Effector memory CD4-positive, alpha-beta T cell (primary cell): ENCODE results near the gene MAP3K5.

Experiments
- DNase-seq, 3 donors: peaks; one replicate each; pipeline ENCODE4 v3.0.0-alpha.2; 2020
- H3K27ac ChIP-seq: 2 replicates; pipeline ENCODE4 v1.7.0; 2013; ENCODE audit warnings: mild to moderate bottlenecking, low read length, moderate library complexity; ENCODE audit not compliant: insufficient read depth, poor library complexity, severe bottlenecking
- H3K27me3 ChIP-seq: replicated peaks from 2 replicates; pipeline ENCODE4 v1.7.0; 2013; ENCODE audit warnings: mild to moderate bottlenecking, low read length; ENCODE audit not compliant: insufficient read depth, control insufficient read depth, poor library complexity, severe bottlenecking
- H3K36me3 ChIP-seq: 2 replicates; pipeline ENCODE4 v1.7.0; 2013; ENCODE audit warnings: mild to moderate bottlenecking, low read length, moderate library complexity; ENCODE audit not compliant: control insufficient read depth, insufficient read depth
- H3K4me1 ChIP-seq: 2 replicates; pipeline ENCODE4 v1.7.0; 2013; ENCODE audit warnings: low read length, mild to moderate bottlenecking; ENCODE audit not compliant: control insufficient read depth, insufficient read depth, poor library complexity, severe bottlenecking
- H3K4me3 ChIP-seq: 2 replicates; pipeline ENCODE4 v1.7.0; 2013; ENCODE audit warnings: low read length, low read depth, mild to moderate bottlenecking; ENCODE audit not compliant: insufficient read depth, poor library complexity, severe bottlenecking
- H3K9me3 ChIP-seq: 2 replicates; pipeline ENCODE4 v1.7.0; 2013; ENCODE audit warnings: mild to moderate bottlenecking, low read length, moderate library complexity; ENCODE audit not compliant: control insufficient read depth

MAP3K5 gene

GRCh38 chr6:136726837-136727557 lies 65.3 kb downstream of the MAP3K5 start:
- Histone ChIP-seq H3K9me3 (no peaks in the 10 kb centered on the region), H3K36me3 (no peaks in the 10 kb centered on the region), H3K27me3 (no peaks in the 10 kb centered on the region), H3K4me1 (no peaks in the 10 kb centered on the region), H3K27ac (no peak overlapping the region), H3K4me3 (no peak overlapping the region)
- no peak for DNase-seq

DNA sequence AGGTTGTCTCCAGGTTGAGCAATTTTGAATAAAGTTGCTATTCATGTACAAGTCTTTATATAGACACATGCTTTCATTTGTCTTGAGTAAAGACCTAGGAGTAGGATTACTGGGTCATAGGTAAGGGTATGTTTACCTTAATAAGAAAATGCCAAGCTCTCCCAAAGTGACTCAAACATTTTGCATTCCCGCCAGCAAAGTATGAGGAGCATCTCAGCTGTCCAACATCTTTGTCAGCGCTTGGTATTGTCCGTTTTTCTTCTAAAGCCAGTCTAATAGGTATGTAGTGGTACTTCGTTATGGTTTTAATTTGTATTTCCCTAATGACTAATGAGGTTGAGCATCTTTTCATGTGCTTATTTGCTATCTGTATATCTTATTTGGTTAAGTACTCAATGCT lies 67.2 kb downstream of the MAP3K5 start:
- no peak overlapping the region for H3K4me3 ChIP-seq
- H3K9me3 ChIP-seq = no peaks in the 10 kb centered on the region

DNA sequence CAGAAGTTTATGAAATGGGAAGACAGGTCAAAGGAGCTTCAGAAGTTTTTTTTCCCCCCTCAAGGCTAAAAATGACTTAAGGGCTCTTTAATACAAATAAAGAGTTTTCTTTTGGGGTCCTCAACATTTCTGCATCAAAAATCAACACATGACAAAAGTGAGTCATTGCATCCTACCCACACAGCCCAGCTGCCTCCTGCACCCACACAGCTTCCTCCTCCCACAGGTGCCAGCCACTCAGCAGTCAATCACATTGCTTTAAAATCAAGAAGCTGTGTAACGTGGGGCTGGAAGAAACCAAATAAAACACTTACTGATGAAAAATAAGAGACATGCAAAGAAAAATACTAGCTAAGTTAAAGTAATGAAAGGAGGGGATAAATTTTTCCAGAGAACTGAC lies 68.5 kb downstream of the MAP3K5 start:
- H3K4me3 ChIP-seq = no peak overlapping the region
- H3K9me3 ChIP-seq = no peaks in the 10 kb centered on the region
- H3K27me3 ChIP-seq = no peaks in the 10 kb centered on the region
- no peaks in the 10 kb centered on the region for H3K36me3 ChIP-seq
- peak in 1 of 3 donors; percentile 14 for DNase-seq
- no peaks in the 10 kb centered on the region for H3K4me1 ChIP-seq
- no peak overlapping the region for H3K27ac ChIP-seq

More for the DNA sequence above, 67.2 kb downstream of the MAP3K5 start:
- no peak for DNase-seq
- Histone ChIP-seq H3K36me3 (no peaks in the 10 kb centered on the region), H3K4me1 (no peaks in the 10 kb centered on the region), H3K27me3 (no peaks in the 10 kb centered on the region), H3K27ac (no peak overlapping the region)

DNA sequence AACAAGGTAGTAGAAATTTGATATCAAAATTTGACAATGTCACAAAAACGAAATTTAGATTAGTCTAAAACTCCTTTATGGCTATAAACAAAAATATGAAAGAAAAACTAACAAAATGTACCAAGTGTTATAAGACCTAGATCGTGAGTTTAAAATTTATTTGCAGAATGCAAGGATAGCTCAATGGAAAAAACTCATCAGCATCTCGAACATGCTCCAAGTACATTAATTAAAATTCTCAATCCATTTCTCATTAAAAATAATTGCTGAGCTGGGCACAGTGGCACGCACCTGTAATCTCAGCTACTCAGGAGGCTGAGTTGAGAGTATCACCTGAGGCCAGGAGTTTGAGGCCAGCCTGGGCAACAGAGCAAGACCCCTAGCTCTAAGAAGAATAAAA lies 70.8 kb downstream of the MAP3K5 start:
- H3K9me3 ChIP-seq = no peaks in the 10 kb centered on the region
- no peak overlapping the region for H3K4me3 ChIP-seq
- H3K27ac ChIP-seq = no peak overlapping the region
- no peaks in the 10 kb centered on the region for H3K36me3 ChIP-seq
- no peak for DNase-seq
- no peaks in the 10 kb centered on the region for H3K4me1 ChIP-seq
- H3K27me3 ChIP-seq = no peaks in the 10 kb centered on the region

DNA sequence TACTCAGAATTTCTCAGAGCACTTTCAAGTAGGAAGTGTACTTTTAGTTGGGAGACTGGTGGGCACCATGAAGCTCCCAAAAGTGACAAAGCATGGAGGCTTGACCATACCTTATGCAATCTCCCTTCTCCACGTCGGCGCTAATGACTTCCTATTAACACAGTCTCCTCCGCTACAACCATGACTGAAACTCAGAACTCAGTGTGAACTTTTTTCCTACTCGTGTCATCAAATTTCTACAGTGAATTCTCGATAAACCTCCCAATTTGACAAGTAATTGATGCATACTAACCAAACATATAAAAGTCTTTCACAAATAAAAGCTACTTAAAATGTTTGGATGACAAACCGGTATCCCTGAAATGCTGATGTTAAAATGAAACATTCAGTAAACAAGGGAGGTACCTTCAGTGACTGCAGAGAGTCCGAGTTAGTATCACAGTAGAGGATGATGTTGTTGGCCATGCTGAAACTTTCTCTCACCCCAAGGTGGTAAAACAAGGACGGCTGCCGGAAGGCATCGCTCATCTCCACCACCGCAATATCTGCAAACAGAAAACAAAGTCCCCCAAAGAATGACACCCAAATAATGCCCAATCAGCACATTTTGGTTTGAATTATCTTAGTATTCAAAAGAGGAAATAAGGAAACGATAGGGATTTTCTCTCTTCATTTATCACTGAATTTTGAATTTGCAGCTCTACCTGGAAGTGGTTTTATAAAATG lies 72.1 kb downstream of the MAP3K5 start:
- Histone ChIP-seq H3K4me1 (no peaks in the 10 kb centered on the region), H3K4me3 (no peak overlapping the region), H3K27ac (no peak overlapping the region), H3K27me3 (no peaks in the 10 kb centered on the region), H3K9me3 (no peaks in the 10 kb centered on the region), H3K36me3 (no peaks in the 10 kb centered on the region)
- no peak for DNase-seq

GRCh38 chr6:136719280-136720044 lies 72.8 kb downstream of the MAP3K5 start:
- no peaks in the 10 kb centered on the region for H3K4me1 ChIP-seq
- H3K9me3 ChIP-seq = no peaks in the 10 kb centered on the region
- no peak for DNase-seq
- no peak overlapping the region for H3K4me3 ChIP-seq
- no peaks in the 10 kb centered on the region for H3K36me3 ChIP-seq
- H3K27ac ChIP-seq = no peak overlapping the region
- H3K27me3 ChIP-seq = no peaks in the 10 kb centered on the region

GRCh38 chr6:136718476-136718875 lies 73.8 kb downstream of the MAP3K5 start:
- Histone ChIP-seq H3K27ac (no peak overlapping the region), H3K36me3 (no peaks in the 10 kb centered on the region), H3K27me3 (no peaks in the 10 kb centered on the region), H3K4me1 (no peaks in the 10 kb centered on the region), H3K9me3 (no peaks in the 10 kb centered on the region), H3K4me3 (no peak overlapping the region)
- DNase-seq = no peak

DNA sequence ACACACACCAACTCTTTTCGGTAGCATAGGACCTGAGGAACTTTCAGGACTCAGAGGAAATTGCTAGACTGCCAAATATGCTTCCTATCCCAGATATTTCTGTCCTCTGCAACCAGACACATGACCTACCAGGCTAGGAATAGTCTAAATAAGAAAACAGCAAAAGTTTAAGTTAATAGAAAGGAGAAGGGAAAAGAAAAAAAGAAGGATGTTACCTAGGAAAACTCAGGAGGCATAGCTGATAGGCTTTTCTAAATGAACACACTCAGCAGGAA lies 74.6 kb downstream of the MAP3K5 start:
- H3K36me3 ChIP-seq = no peaks in the 10 kb centered on the region
- no peak overlapping the region for H3K27ac ChIP-seq
- no peak overlapping the region for H3K4me3 ChIP-seq
- H3K4me1 ChIP-seq = no peaks in the 10 kb centered on the region
- DNase-seq = no peak
- H3K27me3 ChIP-seq = no peaks in the 10 kb centered on the region
- H3K9me3 ChIP-seq = no peaks in the 10 kb centered on the region

GRCh38 chr6:136716917-136717715 lies 75.2 kb downstream of the MAP3K5 start:
- no peak for DNase-seq
- Histone ChIP-seq H3K27ac (no peak overlapping the region), H3K4me1 (no peaks in the 10 kb centered on the region), H3K9me3 (no peaks in the 10 kb centered on the region), H3K36me3 (no peaks in the 10 kb centered on the region), H3K4me3 (no peak overlapping the region), H3K27me3 (no peaks in the 10 kb centered on the region)
